Measurements from ENCODE around the gene KCNK16.

DNA sequence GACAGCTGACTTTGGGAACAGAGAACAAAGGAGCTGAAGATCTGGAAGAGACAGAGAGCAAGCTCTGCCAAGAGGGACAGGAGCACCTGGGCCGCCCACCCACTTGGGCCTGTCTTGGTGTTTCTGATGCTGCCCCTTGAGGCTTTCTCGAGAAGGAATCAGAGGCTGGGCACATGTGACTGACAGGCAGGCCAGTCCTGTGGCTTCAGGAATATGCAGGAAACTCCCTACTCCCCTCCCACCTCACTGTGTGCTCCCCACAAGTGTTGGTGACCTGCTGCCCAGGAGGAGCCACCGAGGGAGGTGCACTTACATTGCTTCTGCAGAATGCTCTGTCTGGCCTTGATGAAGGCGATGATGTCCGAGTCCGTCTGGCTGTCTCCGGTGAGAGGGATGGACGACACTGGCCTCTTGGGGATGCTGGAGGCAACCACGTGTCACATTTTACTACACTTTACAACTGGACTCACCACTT, 20.9 kb upstream of the KCNK16 start:
- TF ChIP-seq PATZ1 (CRISPR knock-in tag; IDR thresholded peaks at IDR 0.05; ENCODE audit: borderline replicate concordance): no peak
- TF ChIP-seq RARB (CRISPR knock-in tag; IDR thresholded peaks at IDR 0.05): no peak
- no peak for TF ChIP-seq ZNF565 (CRISPR knock-in tag; conservative IDR thresholded peaks at IDR 0.05; ENCODE audit: low read depth)
- no peak for TF ChIP-seq TCF4 (CRISPR knock-in tag; IDR thresholded peaks at IDR 0.05; ENCODE audit: borderline replicate concordance)
- no peak for TF ChIP-seq ZC3H10 (CRISPR knock-in tag; IDR thresholded peaks at IDR 0.05)
- TF ChIP-seq ZFP3 (CRISPR knock-in tag; IDR thresholded peaks at IDR 0.05): no peak
- no peak for TF ChIP-seq CREB5 (CRISPR knock-in tag; IDR thresholded peaks at IDR 0.05; ENCODE audit: low read depth)
- TF ChIP-seq CSRNP3 (CRISPR knock-in tag; IDR thresholded peaks at IDR 0.05): no peak
- TF ChIP-seq PPARA (CRISPR knock-in tag; IDR thresholded peaks at IDR 0.05; ENCODE audit: borderline replicate concordance): no peak
- no peak for TF ChIP-seq GLIS3 (CRISPR knock-in tag; IDR thresholded peaks at IDR 0.05)
- no peak for TF ChIP-seq SNAI2 (CRISPR knock-in tag; IDR thresholded peaks at IDR 0.05)
- TF ChIP-seq ARNTL (CRISPR knock-in tag; IDR thresholded peaks at IDR 0.05; ENCODE audit: borderline replicate concordance, low read depth): no peak
- no peak for TF ChIP-seq ZFP30 (CRISPR knock-in tag; IDR thresholded peaks at IDR 0.05)

All from SK-N-SH treated with all-trans-retinoic acid at 6 μM for 48 hours (cell line).